Erythroblast (primary cell): ENCODE measurements around the gene NFIB.

ENCODE experiments used
- GATA1 ChIP-seq: IDR thresholded peaks from 2 replicates; pipeline ENCODE4 v1.6.1; 2011; ENCODE audit warnings: low read depth, mild to moderate bottlenecking, control low read depth, low read length, moderate library complexity
- POLR2A ChIP-seq: IDR thresholded peaks from 2 replicates; pipeline ENCODE4 v1.6.1; 2011; ENCODE audit warnings: mild to moderate bottlenecking, low read length

DNA sequence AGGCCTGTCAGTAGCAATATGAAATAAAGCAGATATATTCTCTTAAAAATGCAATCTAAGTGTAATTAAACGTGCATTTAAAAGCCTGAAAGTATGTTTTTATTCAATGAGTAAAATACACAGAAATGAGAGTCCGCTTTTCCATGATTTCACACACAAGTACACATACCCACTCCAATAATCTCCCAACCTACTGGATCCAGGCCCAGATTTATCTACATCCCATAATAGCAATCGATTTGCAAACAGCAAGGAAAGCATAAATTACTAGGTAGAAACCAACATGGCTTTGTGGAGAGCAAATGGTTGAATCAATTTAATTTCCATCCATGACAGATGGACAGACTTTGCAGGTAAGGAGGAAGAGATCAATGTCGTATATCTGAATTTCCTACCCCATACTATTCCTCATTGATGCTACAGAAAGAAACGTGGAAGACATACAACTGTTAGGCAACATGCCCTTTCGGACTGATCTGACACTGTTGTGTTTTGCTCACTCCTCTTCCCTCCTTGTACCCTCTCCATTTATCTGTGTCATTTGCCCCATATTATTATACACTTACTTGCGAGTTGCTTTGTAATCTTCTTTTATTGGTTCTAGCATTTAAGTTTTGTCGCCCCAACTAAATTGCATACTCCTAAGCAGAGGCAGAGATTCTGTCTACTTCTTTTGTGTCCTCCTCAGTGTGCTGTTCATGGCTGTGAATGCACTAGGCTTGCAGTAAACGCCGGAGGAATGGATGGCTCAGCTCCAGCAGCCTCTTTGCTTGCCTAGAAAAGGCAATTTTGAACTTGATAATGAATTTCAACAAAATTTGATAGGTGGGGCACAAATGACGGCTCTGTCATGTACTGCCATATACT is 133.6 kb downstream of the NFIB start:
- TF ChIP-seq POLR2A, result no peak
- TF ChIP-seq GATA1, result no peak
